Colonic mucosa (tissue), 4 donors: ENCODE data around the gene ABCB8. TPM values are rescaled to one million over a fixed set of nuclear protein-coding genes. Genes with fewer than 3 reads are reported as not detected.

Experiments
- DNase-seq: peaks from one replicate; pipeline ENCODE4 v3.0.0-alpha.2; 2020
- H3K27ac ChIP-seq: fragments of 200-600 bp; one replicate; pipeline ENCODE4 v1.8.0; 2021
- H3K27me3 ChIP-seq: fragments of 200-600 bp; one replicate; pipeline ENCODE4 v1.8.0; 2021
- H3K36me3 ChIP-seq: fragments of 200-600 bp; one replicate; pipeline ENCODE4 v1.8.0; 2021
- H3K4me1 ChIP-seq: fragments of 200-600 bp; one replicate; pipeline ENCODE4 v1.8.0; 2021; ENCODE audit warnings: mild to moderate bottlenecking
- H3K4me3 ChIP-seq: fragments of 200-600 bp; one replicate; pipeline ENCODE4 v1.8.0; 2021
- H3K9ac ChIP-seq, 2 donors: one replicate each; pipeline ENCODE4 v1.7.0; 2013; ENCODE audit warnings: control low read depth in 2 of 2, low read depth in 2 of 2, low read length in 2 of 2
- H3K9me3 ChIP-seq: fragments of 200-600 bp; one replicate; pipeline ENCODE4 v1.8.0; 2021
- intact Hi-C: fragments of 100-400 bp; cut with DNase I; formaldehyde crosslinking; loops from one replicate; pipeline ENCODE4 v1.14.1; 2022
- total RNA-seq, 2 donors: library from RNA; stranded (reverse); fragmentation: NEBNext Ultra II Directional in 1 of 2; extraction: Animal tissue kit (Norgen Biotek cat#: 25700) in 1 of 2; gene quantifications; one replicate each; pipeline ENCODE4 v1.2.1, GENCODE V29; 2021
- TF ChIP-seq, protein P1 (sequence below): fragments of 200-600 bp; IDR thresholded peaks from one replicate; pipeline ENCODE4 v1.8.0; 2022; ENCODE audit warnings: antibody characterized with exemption, mild to moderate bottlenecking
- donor health status: healthy.
- donor health status: DM: no; HTN: no; CAD: no.
- donor health status: DM: no; HTN: no; CAD: no.

ABCB8 gene
- total RNA-seq, 2 donors from 2014 or later = 26.7 to 59.5 TPM

GRCh38 chr7:151093748-151094147 lies 65.5 kb downstream of the ABCB8 start:
- DNase-seq = no peak
- Histone ChIP-seq H3K9me3 (no peaks in the 10 kb centered on the region), H3K36me3 (no peaks in the 10 kb centered on the region), H3K27ac (no peak overlapping the region), H3K9ac (no peak overlapping the region), H3K4me3 (no peak overlapping the region), H3K27me3 (no peaks in the 10 kb centered on the region), H3K4me1 (peaks cover 4% of the 10 kb centered on the region)
- intact Hi-C loops = no loop called here
- TF ChIP-seq, protein P1, sequence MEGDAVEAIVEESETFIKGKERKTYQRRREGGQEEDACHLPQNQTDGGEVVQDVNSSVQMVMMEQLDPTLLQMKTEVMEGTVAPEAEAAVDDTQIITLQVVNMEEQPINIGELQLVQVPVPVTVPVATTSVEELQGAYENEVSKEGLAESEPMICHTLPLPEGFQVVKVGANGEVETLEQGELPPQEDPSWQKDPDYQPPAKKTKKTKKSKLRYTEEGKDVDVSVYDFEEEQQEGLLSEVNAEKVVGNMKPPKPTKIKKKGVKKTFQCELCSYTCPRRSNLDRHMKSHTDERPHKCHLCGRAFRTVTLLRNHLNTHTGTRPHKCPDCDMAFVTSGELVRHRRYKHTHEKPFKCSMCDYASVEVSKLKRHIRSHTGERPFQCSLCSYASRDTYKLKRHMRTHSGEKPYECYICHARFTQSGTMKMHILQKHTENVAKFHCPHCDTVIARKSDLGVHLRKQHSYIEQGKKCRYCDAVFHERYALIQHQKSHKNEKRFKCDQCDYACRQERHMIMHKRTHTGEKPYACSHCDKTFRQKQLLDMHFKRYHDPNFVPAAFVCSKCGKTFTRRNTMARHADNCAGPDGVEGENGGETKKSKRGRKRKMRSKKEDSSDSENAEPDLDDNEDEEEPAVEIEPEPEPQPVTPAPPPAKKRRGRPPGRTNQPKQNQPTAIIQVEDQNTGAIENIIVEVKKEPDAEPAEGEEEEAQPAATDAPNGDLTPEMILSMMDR = no peak

GRCh38 chr7:151094675-151095074 lies 66.4 kb downstream of the ABCB8 start:
- peaks cover 4% of the 10 kb centered on the region for H3K4me1 ChIP-seq
- intact Hi-C loops = no loop called here

DNA sequence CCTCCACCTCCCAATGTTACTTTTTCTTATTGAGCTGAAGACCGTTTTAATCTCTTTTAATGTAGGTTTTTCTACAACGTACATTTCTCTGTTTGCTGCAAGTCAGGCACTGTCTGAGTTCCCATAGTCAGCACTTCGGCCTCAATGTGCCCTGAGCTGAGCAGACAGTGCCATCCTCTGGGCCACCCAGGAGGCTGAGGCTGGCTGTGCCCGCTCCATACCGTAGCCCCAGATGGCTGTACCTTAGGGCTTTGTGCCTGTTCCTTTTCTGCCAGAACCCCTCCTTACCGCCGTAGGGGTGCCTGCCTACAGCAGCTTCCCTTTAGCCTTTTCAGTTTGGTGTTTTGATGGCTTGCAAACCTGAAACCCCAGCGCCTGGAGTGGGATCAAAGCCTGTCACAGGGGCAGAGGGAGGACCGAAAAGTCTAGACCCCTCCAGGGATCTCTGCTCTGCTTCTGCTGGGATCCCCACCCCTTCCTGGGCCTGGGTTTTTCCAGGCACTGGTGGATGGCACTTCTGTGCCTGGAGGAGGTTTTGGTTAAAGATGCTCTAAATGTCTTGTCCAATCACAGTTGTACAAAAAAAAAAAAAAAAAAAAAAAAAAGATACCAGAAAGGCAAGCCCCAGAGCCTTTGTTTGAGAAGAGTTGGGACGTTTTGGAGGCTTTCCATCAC lies 67.0 kb downstream of the ABCB8 start:
- Histone ChIP-seq H3K9ac (no peak overlapping the region), H3K4me3 (no peak overlapping the region), H3K4me1 (peaks cover 4% of the 10 kb centered on the region), H3K9me3 (no peaks in the 10 kb centered on the region), H3K27ac (no peak overlapping the region), H3K36me3 (no peaks in the 10 kb centered on the region), H3K27me3 (no peaks in the 10 kb centered on the region)
- DNase-seq = no peak
- TF ChIP-seq, protein P1 = no peak
- intact Hi-C loops = no loop called here

More at GRCh38 chr7:151094675-151095074, 66.4 kb downstream of the ABCB8 start:
- Histone ChIP-seq H3K36me3 (no peaks in the 10 kb centered on the region), H3K9ac (no peak overlapping the region), H3K27ac (no peak overlapping the region), H3K27me3 (no peaks in the 10 kb centered on the region), H3K9me3 (no peaks in the 10 kb centered on the region), H3K4me3 (no peak overlapping the region)
- DNase-seq = no peak
- TF ChIP-seq, protein P1 = no peak

- no peak for DNase-seq
- TF ChIP-seq, protein P1 = no peak
- intact Hi-C loops = no loop called here
Measured at GRCh38 chr7:151095828-151096475, 67.7 kb downstream of the ABCB8 start.

More at GRCh38 chr7:151095828-151096475, 67.7 kb downstream of the ABCB8 start:
- Histone ChIP-seq H3K9me3 (no peaks in the 10 kb centered on the region), H3K27me3 (no peaks in the 10 kb centered on the region), H3K36me3 (no peaks in the 10 kb centered on the region), H3K9ac (no peak overlapping the region), H3K27ac (no peak overlapping the region), H3K4me1 (peaks cover 4% of the 10 kb centered on the region), H3K4me3 (no peak overlapping the region)

Other genes starting within 250 kb of the ABCB8 start
- 100 to 1,000 TPM; 154 to 256 TPM for gene TMEM176B, start 228.1 kb upstream of the ABCB8 start, total RNA-seq
- 100 to 1,000 TPM; 130 to 170 TPM for gene TMEM176A, start 227.7 kb upstream of the ABCB8 start, total RNA-seq
- 100 to 1,000 TPM; 308 to 353 TPM for gene AOC1, start 175.9 kb upstream of the ABCB8 start, total RNA-seq
- gene KCNH2, start 50.1 kb upstream of the ABCB8 start, total RNA-seq = 1 to 10 TPM; 3.3 to 8.8 TPM
- 1 to 10 TPM; 4.0 to 4.2 TPM for gene NOS3, start 37.4 kb upstream of the ABCB8 start, total RNA-seq
- gene ATG9B, start 4.0 kb upstream of the ABCB8 start, total RNA-seq = 1 to 10 TPM in 1 of 2 donors, under 1 TPM in 1; 0.66 to 1.2 TPM
- gene ASIC3, start 20.1 kb downstream of the ABCB8 start, total RNA-seq = 1 to 10 TPM; 1.0 to 2.2 TPM
- gene CDK5, start 29.4 kb downstream of the ABCB8 start, total RNA-seq = 10 to 100 TPM; 11.3 to 15.9 TPM
- gene SLC4A2, start 31.1 kb downstream of the ABCB8 start, total RNA-seq = 100 to 1,000 TPM in 1 of 2 donors, 10 to 100 TPM in 1; 76.7 to 169 TPM
- gene FASTK, start 52.4 kb downstream of the ABCB8 start, total RNA-seq = 100 to 1,000 TPM in 1 of 2 donors, 10 to 100 TPM in 1; 67.0 to 149 TPM
- 100 to 1,000 TPM in 1 of 2 donors, 10 to 100 TPM in 1; 73.4 to 103 TPM for gene TMUB1, start 55.0 kb downstream of the ABCB8 start, total RNA-seq
- gene AGAP3, start 58.0 kb downstream of the ABCB8 start, total RNA-seq = 10 to 100 TPM; 50.8 to 79.2 TPM
- gene GBX1, start 139.2 kb downstream of the ABCB8 start, total RNA-seq = not detected
- not detected for gene ASB10, start 158.8 kb downstream of the ABCB8 start, total RNA-seq
- not detected for gene H2BK1, start 182.0 kb downstream of the ABCB8 start, total RNA-seq
- 10 to 100 TPM; 25.6 to 38.3 TPM for gene ABCF2, start 198.8 kb downstream of the ABCB8 start, total RNA-seq
- gene CHPF2, start 204.0 kb downstream of the ABCB8 start, total RNA-seq = 10 to 100 TPM; 36.2 to 42.7 TPM
- 1 to 10 TPM; 4.3 to 6.7 TPM for gene SMARCD3, start 220.2 kb downstream of the ABCB8 start, total RNA-seq